B cell (primary cell): ENCODE measurements around the gene FAM131B.

ENCODE experiments used
- EZH2 ChIP-seq: IDR thresholded peaks from 2 replicates; pipeline ENCODE4 v1.6.1; 2012; ENCODE audit warnings: borderline replicate concordance, low read depth, mild to moderate bottlenecking, moderate library complexity, low read length; ENCODE audit not compliant: insufficient read depth, poor library complexity, severe bottlenecking
- TF ChIP-seq, protein P1 (sequence below): fragments of 200-600 bp; IDR thresholded peaks from one replicate; pipeline ENCODE4 v1.8.0; 2022; ENCODE audit warnings: antibody characterized with exemption, mild to moderate bottlenecking

DNA sequence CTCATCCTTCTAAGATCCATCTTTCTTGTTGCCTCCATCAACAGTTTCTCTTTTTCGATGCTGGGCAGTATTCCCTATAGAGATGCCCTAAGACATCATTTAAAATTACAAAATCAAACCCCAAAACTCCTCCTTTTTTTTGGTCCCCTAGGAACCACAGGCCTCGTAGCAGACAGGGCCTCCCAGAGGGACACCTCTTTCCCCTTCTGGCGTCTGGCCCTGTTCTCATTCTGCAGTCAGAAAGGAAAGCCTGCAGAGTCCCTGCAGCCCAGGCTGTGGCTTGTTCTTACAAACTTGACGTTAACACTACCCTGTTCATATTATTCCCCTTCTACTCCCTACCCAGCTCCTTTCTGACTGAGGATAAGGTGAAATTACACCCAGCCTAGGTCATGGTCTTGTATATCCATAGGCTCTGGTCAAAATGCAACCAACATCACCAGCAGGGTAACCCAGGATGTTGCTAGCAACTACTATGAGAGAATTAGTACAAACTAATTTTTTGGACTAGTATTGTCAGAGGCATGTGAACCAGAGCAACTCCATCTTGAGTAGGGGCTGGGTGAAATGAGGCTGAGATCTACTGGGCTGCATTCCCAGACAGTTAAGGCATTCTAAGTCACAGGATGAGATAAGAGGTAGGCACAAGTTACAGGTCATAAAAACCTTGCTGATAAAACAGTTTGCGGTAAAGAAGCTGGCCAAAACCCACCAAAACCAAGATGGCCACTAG is 49.6 kb upstream of the FAM131B start:
- TF ChIP-seq, protein P1, sequence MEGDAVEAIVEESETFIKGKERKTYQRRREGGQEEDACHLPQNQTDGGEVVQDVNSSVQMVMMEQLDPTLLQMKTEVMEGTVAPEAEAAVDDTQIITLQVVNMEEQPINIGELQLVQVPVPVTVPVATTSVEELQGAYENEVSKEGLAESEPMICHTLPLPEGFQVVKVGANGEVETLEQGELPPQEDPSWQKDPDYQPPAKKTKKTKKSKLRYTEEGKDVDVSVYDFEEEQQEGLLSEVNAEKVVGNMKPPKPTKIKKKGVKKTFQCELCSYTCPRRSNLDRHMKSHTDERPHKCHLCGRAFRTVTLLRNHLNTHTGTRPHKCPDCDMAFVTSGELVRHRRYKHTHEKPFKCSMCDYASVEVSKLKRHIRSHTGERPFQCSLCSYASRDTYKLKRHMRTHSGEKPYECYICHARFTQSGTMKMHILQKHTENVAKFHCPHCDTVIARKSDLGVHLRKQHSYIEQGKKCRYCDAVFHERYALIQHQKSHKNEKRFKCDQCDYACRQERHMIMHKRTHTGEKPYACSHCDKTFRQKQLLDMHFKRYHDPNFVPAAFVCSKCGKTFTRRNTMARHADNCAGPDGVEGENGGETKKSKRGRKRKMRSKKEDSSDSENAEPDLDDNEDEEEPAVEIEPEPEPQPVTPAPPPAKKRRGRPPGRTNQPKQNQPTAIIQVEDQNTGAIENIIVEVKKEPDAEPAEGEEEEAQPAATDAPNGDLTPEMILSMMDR, result no peak
- no peak for TF ChIP-seq EZH2
